Esophagus squamous epithelium (tissue), 4 donors: ENCODE results near the gene ATP2B2.

ENCODE experiments used
- POLR2A ChIP-seq, 4 donors: fragments of 450-650 bp; IDR thresholded peaks; one replicate each; pipeline ENCODE4 v1.6.1; 2017; ENCODE audit warnings: antibody characterized with exemption in 4 of 4, mild to moderate bottlenecking in 4 of 4, moderate library complexity in 3 of 4
- TF ChIP-seq, protein P1 (sequence below), 6 experiments: fragments of 450-650 bp in 4 of 6; fragments of 200-600 bp in 2 of 6; sonication (generic) in 2 of 6; IDR thresholded peaks; one replicate each; pipeline ENCODE4 v1.5.1; 2016 to 2019; ENCODE audit warnings: antibody characterized with exemption in 6 of 6, mild to moderate bottlenecking in 4 of 6, moderate library complexity in 4 of 6

DNA sequence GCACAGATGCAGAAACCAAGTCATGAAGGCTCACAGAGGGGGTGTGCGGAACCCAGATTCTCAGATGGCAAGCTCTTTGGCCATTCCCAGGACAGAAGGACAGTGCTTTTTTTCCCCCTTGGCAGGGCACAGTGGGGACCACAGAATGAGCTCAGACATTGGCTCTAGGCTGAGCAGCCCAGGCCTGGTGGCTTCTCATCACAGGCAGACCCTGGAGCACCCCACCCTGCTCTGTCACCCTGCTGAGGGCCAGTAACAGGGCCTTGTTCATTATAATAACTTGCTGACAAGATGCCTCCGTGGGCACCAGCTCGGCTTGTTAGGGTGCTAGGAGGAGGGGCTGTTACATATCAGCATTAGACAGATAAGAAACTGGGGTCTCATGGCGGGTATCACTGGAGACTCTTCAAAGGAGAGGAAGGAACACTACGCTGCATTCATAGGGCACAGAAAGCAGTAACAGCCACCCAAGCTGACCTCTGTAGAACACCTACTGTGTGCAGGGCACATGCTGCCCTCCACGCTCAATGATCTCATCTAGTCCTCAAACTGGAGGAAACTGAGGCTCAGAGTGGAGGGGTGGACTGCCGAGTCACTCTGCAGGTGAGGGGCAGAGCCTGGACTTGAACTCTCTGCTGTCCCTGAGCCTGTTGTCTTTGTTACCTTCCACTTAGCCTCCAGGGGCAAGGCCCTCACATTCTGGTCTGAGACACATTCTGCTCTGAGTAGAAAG is 114.6 kb downstream of the ATP2B2 start:
- TF ChIP-seq, protein P1, sequence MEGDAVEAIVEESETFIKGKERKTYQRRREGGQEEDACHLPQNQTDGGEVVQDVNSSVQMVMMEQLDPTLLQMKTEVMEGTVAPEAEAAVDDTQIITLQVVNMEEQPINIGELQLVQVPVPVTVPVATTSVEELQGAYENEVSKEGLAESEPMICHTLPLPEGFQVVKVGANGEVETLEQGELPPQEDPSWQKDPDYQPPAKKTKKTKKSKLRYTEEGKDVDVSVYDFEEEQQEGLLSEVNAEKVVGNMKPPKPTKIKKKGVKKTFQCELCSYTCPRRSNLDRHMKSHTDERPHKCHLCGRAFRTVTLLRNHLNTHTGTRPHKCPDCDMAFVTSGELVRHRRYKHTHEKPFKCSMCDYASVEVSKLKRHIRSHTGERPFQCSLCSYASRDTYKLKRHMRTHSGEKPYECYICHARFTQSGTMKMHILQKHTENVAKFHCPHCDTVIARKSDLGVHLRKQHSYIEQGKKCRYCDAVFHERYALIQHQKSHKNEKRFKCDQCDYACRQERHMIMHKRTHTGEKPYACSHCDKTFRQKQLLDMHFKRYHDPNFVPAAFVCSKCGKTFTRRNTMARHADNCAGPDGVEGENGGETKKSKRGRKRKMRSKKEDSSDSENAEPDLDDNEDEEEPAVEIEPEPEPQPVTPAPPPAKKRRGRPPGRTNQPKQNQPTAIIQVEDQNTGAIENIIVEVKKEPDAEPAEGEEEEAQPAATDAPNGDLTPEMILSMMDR (IDR thresholded peaks at IDR 0.05), result no peak
- TF ChIP-seq POLR2A (IDR thresholded peaks at IDR 0.05), result no peak
